GM10847 (cell line): ENCODE results near the gene CDH23.

Experiments
- POLR2A ChIP-seq: IDR thresholded peaks from 2 replicates; pipeline ENCODE4 v1.6.1; 2011; ENCODE audit not compliant: insufficient read length; ENCODE audit errors: extremely low read depth

CDH23 gene

GRCh38 chr10:71562181-71562580 lies 165.5 kb downstream of the CDH23 start:
- no peak for TF ChIP-seq POLR2A

- TF ChIP-seq POLR2A = no peak
These were observed 166.2 kb downstream of the CDH23 start for GRCh38 chr10:71562904-71563303.

- no peak for TF ChIP-seq POLR2A
These were observed 167.6 kb downstream of the CDH23 start for GRCh38 chr10:71564194-71564820.

- no peak for TF ChIP-seq POLR2A
These were observed 168.7 kb downstream of the CDH23 start for GRCh38 chr10:71565284-71566000.

GRCh38 chr10:71567006-71567405 lies 170.3 kb downstream of the CDH23 start:
- no peak for TF ChIP-seq POLR2A

GRCh38 chr10:71568896-71569492 lies 172.3 kb downstream of the CDH23 start:
- no peak for TF ChIP-seq POLR2A

- TF ChIP-seq POLR2A = no peak
These were observed 173.3 kb downstream of the CDH23 start for GRCh38 chr10:71569775-71570588.

GRCh38 chr10:71571460-71572175 lies 174.9 kb downstream of the CDH23 start:
- TF ChIP-seq POLR2A = no peak

GRCh38 chr10:71572962-71573361 lies 176.2 kb downstream of the CDH23 start:
- TF ChIP-seq POLR2A = no peak

GRCh38 chr10:71573562-71574518 lies 177.1 kb downstream of the CDH23 start:
- no peak for TF ChIP-seq POLR2A

- TF ChIP-seq POLR2A = no peak
These were observed 178.7 kb downstream of the CDH23 start for GRCh38 chr10:71575451-71575850.

- TF ChIP-seq POLR2A = no peak
These were observed 179.4 kb downstream of the CDH23 start for GRCh38 chr10:71575934-71576801.

- TF ChIP-seq POLR2A = no peak
These were observed 180.1 kb downstream of the CDH23 start for GRCh38 chr10:71576842-71577241.

- no peak for TF ChIP-seq POLR2A
These were observed 180.6 kb downstream of the CDH23 start for GRCh38 chr10:71577345-71577744.
